ENCODE data around the gene IARS2.

- TF ChIP-seq MXI1 (conservative IDR thresholded peaks at IDR 0.05; ENCODE audit: poor library complexity, severe bottlenecking) (no peak), CTCF (IDR thresholded peaks at IDR 0.05; ENCODE audit: poor library complexity, severe bottlenecking) (no peak), POLR2AphosphoS5 (IDR thresholded peaks at IDR 0.05) (no peak), EZH2 (IDR thresholded peaks at IDR 0.05; ENCODE audit: borderline replicate concordance, insufficient read depth, low read length, poor library complexity, severe bottlenecking) (no peak), REST (IDR thresholded peaks at IDR 0.05; ENCODE audit: borderline replicate concordance) (no peak), SMC3 (conservative IDR thresholded peaks at IDR 0.05; ENCODE audit: poor library complexity) (no peak)
Observed at GRCh38 chr1:220153147-220153546, 59.2 kb downstream of the IARS2 start.
